BE2C (cell line): ENCODE data around the gene MKRN2OS.

Experiments used
- DNase-seq: peaks from one replicate; pipeline ENCODE4 v3.0.0-alpha.2; 2020
- H3K27me3 ChIP-seq: fragments of 250-450 bp; sonication (Bioruptor Pico); 2 replicates; pipeline ENCODE4 v1.5.1; 2020; ENCODE audit warnings: mild to moderate bottlenecking
- H3K36me3 ChIP-seq: fragments of 250-450 bp; sonication (Bioruptor Pico); 2 replicates; pipeline ENCODE4 v1.5.1; 2020; ENCODE audit warnings: mild to moderate bottlenecking
- H3K4me1 ChIP-seq: fragments of 250-450 bp; sonication (Bioruptor Pico); 2 replicates; pipeline ENCODE4 v1.5.1; 2020
- H3K4me3 ChIP-seq: 2 replicates; pipeline ENCODE4 v1.5.1; 2011; ENCODE audit warnings: low read depth, low read length
- H3K9me3 ChIP-seq: fragments of 250-450 bp; sonication (Bioruptor Pico); 2 replicates; pipeline ENCODE4 v1.5.1; 2020
- TF ChIP-seq, protein P1 (sequence below): IDR thresholded peaks from 2 replicates; pipeline ENCODE4 v1.5.1; 2012; ENCODE audit warnings: mild to moderate bottlenecking, low read depth, low read length

Gene MKRN2OS

DNA sequence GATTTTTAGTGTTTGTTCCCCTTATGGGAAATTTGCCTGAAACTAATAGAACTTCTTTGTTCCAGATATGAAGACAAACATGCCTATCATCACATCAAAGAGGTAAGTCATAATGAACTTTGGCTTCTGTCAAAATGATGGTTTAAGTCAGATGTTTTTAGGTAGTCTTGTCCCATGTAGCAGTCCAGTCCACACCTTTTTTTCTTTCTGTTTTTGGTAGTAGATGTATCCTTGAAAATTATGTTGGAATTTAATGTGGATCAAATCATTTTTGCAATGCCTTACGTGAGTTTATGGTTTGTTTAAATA, 48.9 kb downstream of the MKRN2OS start:
- TF ChIP-seq, protein P1, sequence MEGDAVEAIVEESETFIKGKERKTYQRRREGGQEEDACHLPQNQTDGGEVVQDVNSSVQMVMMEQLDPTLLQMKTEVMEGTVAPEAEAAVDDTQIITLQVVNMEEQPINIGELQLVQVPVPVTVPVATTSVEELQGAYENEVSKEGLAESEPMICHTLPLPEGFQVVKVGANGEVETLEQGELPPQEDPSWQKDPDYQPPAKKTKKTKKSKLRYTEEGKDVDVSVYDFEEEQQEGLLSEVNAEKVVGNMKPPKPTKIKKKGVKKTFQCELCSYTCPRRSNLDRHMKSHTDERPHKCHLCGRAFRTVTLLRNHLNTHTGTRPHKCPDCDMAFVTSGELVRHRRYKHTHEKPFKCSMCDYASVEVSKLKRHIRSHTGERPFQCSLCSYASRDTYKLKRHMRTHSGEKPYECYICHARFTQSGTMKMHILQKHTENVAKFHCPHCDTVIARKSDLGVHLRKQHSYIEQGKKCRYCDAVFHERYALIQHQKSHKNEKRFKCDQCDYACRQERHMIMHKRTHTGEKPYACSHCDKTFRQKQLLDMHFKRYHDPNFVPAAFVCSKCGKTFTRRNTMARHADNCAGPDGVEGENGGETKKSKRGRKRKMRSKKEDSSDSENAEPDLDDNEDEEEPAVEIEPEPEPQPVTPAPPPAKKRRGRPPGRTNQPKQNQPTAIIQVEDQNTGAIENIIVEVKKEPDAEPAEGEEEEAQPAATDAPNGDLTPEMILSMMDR = no peak

DNA sequence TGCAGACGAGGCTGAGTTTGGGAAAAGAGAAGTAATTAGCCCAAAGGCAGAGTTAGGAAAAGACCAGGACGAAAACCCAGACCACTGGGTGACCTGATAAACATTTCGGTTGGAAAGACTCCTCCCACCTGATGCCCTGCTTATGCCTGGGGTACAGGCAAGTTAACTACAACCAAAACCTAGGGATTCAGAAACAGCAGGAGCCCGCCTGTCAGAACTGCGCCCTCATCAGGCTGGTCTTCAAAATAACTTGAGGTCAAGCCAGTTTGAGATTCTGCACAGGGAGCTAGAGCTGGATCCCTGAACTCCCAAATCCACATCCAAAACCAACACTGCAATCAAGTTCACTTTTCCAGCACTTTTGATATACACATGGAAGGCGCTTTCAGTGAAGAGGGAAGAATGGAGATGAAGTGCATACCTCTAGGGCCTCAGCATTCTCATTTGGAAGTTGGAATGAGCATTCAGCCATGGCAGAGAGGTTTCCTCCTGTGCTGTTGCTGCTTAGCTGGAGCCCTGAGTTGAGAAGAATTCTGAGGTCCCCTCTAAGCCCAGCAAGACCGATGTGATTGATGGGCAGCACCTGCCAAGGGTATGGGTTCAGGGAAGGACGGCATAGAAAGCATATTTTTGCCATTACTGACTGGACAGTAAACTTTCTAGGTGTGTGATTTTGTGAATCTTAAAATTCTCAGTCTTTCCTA, 49.4 kb downstream of the MKRN2OS start:
- TF ChIP-seq, protein P1 = 0 out of 2 replicates have a peak, but pooled peaks have one; percentile 12
- Histone ChIP-seq H3K36me3 (peaks cover 11% of the 10 kb centered on the region; the same call in 1 of the 2 replicates), H3K4me3 (no peak overlapping the region), H3K4me1 (no peaks in the 10 kb centered on the region), H3K9me3 (no peaks in the 10 kb centered on the region), H3K27me3 (no peaks in the 10 kb centered on the region)
- no peak for DNase-seq

More for the DNA sequence above, 48.9 kb downstream of the MKRN2OS start:
- H3K27me3 ChIP-seq = no peaks in the 10 kb centered on the region
- H3K4me3 ChIP-seq = no peak overlapping the region
- H3K9me3 ChIP-seq = no peaks in the 10 kb centered on the region
- DNase-seq = no peak
- no peaks in the 10 kb centered on the region for H3K4me1 ChIP-seq
- H3K36me3 ChIP-seq = peaks cover 11% of the 10 kb centered on the region; the same call in 1 of the 2 replicates

- TF ChIP-seq, protein P1 = no peak
- Histone ChIP-seq H3K36me3 (no peaks in the 10 kb centered on the region), H3K4me3 (no peak overlapping the region), H3K9me3 (no peaks in the 10 kb centered on the region), H3K4me1 (no peaks in the 10 kb centered on the region), H3K27me3 (no peaks in the 10 kb centered on the region)
- DNase-seq = no peak
Observed at GRCh38 chr3:12490547-12490946, 54.8 kb downstream of the MKRN2OS start.

GRCh38 chr3:12489832-12490231, 55.5 kb downstream of the MKRN2OS start:
- no peaks in the 10 kb centered on the region for H3K9me3 ChIP-seq
- DNase-seq = no peak
- no peak overlapping the region for H3K4me3 ChIP-seq
- H3K36me3 ChIP-seq = no peaks in the 10 kb centered on the region
- no peaks in the 10 kb centered on the region for H3K27me3 ChIP-seq
- H3K4me1 ChIP-seq = no peaks in the 10 kb centered on the region
- TF ChIP-seq, protein P1 = no peak
